HG03064 (cell line): ENCODE results near the gene RIMS4.

Experiments
- ATAC-seq: cut with Tn5 transposase; IDR thresholded peaks from one replicate; pipeline ENCODE4 v1.9.1; 2021; ENCODE audit warnings: low read depth; ENCODE audit not compliant: unreplicated experiment

Gene RIMS4

DNA sequence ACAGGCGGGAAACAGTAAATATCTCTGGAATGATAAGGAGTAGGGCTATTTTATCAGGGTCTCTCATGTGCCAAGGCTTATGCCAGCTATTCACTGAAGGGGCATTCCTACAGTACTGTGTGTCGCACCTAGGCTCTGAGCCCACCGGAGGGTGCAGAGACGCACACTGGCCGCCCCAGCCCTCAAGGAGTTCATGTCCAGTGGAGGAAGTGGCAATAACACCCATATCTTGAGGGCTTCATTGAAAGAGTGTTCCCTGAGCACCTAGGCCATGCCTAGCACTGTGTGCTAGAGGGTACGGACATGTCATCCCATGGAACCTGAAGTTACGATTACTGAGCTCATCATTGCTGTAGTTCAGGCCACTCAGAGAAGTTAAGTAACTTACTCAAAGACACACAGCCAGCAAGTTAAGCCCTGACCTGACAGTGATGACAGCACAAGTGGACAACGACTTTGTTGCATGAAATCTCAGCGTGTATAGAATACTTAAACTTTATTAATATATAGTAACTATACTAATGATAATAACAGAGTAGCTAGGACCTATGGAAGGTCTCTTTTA, 86.5 kb downstream of the RIMS4 start:
- no peak for ATAC-seq

- ATAC-seq: no peak
These were observed 87.0 kb downstream of the RIMS4 start for GRCh38 chr20:44723391-44723790.

- ATAC-seq: no peak
These were observed 87.4 kb downstream of the RIMS4 start for GRCh38 chr20:44722990-44723389.

DNA sequence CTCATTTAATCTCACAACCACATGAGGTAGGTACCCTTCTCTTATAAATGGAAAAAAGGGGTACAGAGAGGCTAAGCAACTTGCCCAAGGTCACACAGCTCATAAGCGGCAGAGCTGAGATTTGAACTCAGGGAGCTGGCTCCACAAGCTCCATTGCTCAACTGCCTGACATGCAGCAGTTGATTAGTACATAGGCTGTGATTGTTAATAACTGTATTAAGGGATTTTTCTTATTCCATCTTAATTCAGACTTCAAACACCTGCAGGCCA, 88.6 kb downstream of the RIMS4 start:
- ATAC-seq: no peak

- ATAC-seq: no peak
These were observed 89.2 kb downstream of the RIMS4 start for GRCh38 chr20:44720997-44721784.

DNA sequence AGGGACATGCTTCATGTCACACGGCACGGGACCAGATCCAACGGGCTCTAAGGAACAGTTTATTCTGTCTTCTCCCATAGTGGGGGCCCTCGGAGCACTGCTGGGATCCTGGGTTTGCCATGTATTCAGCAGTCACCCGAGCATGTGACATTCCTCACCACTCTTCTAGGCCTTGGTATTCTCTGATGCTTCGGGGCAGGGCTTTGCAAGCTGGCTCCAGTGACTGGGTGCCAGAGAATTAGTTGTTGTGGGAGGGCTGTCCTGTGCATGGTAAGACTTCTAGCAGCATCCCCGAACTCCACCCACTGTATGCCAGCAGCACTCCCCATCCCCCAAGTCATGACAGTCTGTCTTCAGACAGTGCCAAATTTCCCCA, 89.7 kb downstream of the RIMS4 start:
- no peak for ATAC-seq

GRCh38 chr20:44719841-44720240, 90.5 kb downstream of the RIMS4 start:
- no peak for ATAC-seq

DNA sequence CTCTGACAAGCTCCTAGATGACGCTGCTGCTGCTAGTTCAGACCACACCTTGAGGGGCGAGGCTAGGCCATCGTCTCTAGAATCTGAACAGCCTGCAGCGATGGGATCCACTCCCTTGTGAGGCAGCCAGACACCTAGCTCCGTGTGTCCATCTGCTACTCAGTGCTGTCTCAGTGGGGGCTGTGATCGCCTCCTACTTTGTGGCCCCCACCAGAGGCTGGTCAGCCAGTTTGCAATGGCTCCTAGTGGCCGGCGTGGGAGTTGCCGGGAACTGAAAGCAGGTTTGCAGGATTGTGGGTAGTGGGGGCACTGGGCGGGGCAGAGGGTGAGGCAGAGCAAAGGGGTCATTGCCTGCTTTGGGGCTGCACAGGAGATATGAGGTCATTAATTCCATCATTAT, 92.4 kb downstream of the RIMS4 start:
- ATAC-seq: no peak

GRCh38 chr20:44716309-44717106, 93.8 kb downstream of the RIMS4 start:
- ATAC-seq: no peak

DNA sequence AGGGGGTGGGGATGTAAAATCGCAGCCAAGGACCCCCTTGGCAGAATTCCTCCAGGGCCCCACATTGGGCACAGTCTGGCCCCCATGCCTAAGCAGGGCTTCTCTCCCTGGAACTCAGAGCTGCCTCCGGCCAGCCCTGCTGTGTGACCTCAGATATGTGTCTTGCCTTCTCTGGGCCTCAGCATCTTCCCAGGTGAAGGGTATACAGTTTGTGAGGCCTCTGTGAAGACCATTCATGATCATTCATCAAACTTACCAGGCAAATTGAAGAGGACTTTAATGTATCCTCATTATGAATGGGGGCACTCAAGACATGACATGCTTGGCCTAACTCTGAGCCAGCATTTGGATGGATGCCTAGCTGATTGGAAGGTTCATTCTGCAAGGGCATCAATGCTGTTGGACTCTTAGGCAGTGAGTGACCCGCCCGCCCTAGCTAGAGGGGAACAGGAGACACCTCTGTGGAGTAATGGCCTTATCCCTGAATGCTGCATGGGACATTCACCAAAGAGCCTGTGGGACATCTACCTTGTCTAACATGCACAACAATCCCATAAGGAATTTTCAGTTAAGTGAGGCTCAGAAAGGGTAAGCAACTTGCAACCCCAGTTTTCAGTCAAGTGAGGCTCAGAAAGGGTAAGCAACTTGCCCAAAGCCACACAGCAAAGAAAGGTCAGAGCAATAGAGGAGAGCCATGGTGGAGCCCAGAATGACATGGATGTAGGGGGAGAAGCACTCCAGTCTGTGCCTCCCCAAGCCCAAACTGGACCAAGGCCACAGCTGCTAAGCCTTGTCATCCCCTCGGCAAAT, 94.6 kb downstream of the RIMS4 start:
- ATAC-seq: no peak

GRCh38 chr20:44714701-44715498, 95.4 kb downstream of the RIMS4 start, which contains the start of gene CCN5:
CCN5 (plus strand) TSS chr20:44715369; CDS start chr20:44715391, 22 bp downstream.
- ATAC-seq: no peak

DNA sequence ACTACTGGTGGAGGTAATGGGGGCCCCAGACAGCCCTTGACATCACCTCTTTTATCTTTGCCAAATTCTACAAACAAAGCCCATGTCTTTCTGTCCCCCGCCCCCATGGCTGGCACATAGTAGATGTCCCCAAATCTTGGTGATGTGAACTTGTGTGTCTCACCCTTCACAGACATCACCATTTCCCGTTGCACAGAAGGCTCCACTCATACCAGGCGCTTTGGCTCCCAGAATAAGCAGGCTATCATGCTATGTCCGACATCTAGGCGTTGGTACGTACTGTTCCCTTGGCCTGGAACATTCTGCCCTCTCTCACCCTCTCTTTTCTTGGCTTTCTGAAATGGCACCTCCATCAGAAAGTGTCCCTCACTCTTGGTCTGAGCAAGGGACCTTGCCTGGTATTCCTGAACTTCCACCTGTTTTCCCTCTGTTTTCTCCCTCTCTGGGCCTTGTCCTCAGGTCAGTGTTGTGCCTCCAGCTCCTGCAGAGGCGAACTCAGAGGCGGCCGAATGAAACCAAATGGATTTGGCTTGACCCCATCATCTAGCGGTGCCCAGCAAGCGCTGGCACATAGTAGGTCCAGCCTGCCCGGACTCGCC, 96.1 kb downstream of the RIMS4 start:
- no peak for ATAC-seq

- no peak for ATAC-seq
These were observed 99.1 kb downstream of the RIMS4 start for GRCh38 chr20:44711237-44711636.

DNA sequence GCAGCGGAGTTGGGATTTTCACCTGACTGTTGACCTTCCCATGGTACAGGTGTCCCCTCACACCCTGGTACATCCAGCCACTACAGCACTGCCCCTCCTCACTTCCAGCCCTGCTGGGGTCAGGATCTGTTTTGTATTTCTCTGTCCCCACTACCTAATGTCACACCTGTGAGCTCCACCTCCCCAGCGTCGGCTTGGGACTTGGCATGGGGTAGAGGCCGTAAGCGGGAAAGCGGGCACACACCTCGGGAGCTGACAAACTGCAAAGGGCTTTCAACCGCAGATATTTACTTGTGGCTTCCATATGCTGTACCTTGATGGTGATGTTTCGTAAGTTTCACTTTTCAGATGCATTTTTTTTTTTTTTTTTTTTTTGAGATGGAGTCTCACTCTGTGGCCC, 100.5 kb downstream of the RIMS4 start:
- ATAC-seq: no peak

GRCh38 chr20:44709380-44709779, 101.0 kb downstream of the RIMS4 start:
- ATAC-seq: no peak

- ATAC-seq: no peak
These were observed 103.2 kb downstream of the RIMS4 start for GRCh38 chr20:44707018-44707579.

DNA sequence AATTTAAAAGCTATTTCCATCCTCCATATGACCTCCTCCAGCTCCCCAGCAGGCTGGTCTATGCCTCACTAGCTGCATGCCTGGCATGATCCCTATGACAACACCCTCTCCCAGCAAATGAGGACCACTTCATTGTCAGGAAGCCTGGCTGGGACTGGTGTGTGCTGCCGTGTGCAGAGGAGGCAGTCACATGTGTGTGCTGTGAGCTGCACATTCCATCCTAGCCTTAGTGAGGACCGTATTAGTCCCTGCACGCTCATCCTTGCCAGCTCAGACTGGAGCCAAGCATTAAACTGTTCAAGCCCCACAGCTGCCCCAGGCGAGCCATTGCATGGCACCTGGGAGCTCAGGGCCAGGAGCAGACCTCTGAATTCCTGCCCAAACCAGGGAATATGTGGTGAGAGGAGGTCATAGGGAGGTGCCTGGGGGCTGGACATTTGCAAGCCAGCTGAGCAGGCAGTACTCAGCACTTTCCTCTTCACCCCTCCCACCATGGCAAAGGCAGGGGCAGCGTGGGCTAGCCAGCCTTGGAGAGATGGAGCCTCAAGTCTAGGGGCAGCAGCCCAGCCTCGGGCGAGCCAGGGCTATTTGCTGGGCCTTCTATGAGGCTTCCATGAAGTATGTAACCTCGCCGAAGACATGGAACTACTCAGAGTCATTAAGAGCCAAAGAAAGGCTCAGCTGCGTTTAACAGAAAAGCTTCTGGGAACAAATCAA, 103.9 kb downstream of the RIMS4 start:
- no peak for ATAC-seq

DNA sequence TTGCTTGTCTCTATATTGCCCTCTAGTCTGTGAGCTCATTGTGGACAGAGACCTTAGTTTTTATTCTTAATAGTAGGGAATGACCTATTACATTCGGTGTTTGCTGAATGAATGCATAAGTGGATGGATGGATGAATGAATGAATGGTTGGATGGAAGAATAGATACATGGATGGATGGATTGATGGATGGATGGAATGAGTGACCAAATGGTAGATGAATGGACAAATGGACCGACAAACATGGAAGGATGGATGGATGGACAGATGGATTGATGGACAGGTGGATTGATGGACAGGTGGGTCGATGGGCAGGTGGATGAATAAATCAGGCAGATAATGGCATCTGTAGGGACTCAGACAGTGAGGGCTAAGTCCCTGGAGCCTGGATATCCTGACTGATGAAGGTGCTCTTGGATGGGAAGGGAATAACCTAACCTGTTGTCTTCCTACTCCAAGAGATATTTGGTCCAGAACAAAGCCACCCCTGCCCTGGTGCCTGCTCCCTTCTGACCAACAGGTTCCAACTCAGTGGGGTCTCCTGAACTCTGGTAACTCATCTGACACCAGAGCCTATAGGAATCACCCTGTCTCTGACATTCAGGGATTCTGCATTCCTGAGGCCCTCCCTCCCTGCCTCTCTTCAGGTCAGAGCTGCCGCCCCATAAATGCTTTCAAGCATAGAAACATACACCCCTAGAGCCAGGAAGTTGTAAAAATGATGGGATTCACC, 104.8 kb downstream of the RIMS4 start:
- ATAC-seq: no peak
